ENCODE results near the gene PAFAH1B1. TPM values are rescaled to one million over a fixed set of nuclear protein-coding genes. Genes with fewer than 3 reads are reported as not detected.
A peak's percentile ranks its signal among the peaks of the same experiment; 100 is the strongest.

The PAFAH1B1 gene
- total and polyA plus RNA-seq, 10 of the 15 experiments (the other 5 are each of a cell fraction or from before 2014, with no cell fraction given), result 28.9 to 107 (median 49.1) TPM

DNA sequence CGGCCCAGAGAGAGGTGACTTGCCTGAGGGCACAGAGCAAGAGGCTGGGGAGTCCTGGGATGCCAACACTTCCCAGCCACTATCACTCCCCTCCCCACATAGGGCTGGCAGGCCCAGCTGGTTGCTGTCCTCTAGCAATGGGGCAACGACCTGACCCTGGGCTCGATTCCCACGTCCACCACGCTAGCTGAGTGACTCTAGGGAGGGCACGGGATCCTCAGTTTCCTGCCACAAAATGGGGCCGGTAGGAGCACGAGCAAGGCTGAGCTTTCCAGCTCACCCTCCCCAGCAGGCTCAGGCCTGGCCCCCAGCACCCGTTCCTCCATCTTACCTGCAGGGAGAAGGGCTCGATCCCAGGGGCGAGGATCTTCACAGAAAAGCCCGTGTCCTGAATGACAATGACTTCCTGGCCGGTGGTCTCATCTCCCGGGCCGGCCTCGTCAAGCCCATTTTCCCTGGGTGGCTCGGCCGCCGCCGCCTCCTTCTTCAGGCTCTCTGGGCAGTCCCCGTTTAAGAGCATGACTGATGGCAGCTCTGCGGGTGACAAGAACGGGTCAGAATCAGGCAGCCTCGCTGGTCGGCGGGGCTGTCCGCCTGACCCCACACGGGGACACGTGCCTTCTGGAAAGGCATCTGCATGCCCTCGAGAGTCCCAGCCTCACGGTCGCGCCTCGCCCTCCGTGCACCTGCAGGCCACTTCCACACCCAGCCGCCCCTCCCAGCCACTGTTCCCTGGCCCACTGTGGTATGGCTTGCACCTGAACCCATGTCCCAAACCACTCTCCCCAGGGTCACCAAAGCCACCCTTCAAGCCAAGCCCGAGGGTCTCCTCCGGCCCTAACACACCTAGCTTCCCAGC is 110.8 kb downstream of the PAFAH1B1 start:
- no peak for ATAC-seq
- no peak for DNase-seq (ENCODE audit: low read depth, low spot score)
- Histone ChIP-seq H3K27me3 (replicated peaks in 1 of 2; ENCODE audit: control insufficient read depth in 2 of 2, insufficient read depth in 2 of 2, low read length in 1 of 2) (no peaks in the 10 kb centered on the region), H3K9ac (ENCODE audit: control insufficient read depth, insufficient read depth, low read length) (no peak overlapping the region), H4K20me1 (ENCODE audit: control insufficient read depth, insufficient read depth) (peaks cover 5% of the 10 kb centered on the region; the same call in 1 of the 2 replicates), H3K4me2 (ENCODE audit: control insufficient read depth, insufficient read depth) (no peak overlapping the region), H3K36me3 (ENCODE audit: control insufficient read depth in 2 of 2, insufficient read depth in 2 of 2, low read length in 1 of 2) (peaks cover 9 to 50% of the 10 kb centered on the region in 2 experiments; a peak in 3 of 4 replicates), H3K9me3 (replicated peaks; ENCODE audit: control insufficient read depth, insufficient read depth, low read length) (no peaks in the 10 kb centered on the region), H3K79me2 (ENCODE audit: control insufficient read depth, insufficient read depth, low read length) (peaks cover 42% of the 10 kb centered on the region), H3K27ac (ENCODE audit: control insufficient read depth, insufficient read depth) (no peak overlapping the region), H2AFZ (ENCODE audit: control insufficient read depth, low read depth, low read length) (no peak overlapping the region), H3K4me3 (no peak overlapping the region), H3K4me1 (ENCODE audit: control insufficient read depth, insufficient read depth, low read length) (peaks cover 11% of the 10 kb centered on the region)
- ChIA-PET POLR2A (no interaction called here), RAD21 (ENCODE audit: unreplicated experiment) (no interaction called here), CTCF (interaction anchor here (0.6 kb wide), 1 partner anchor 103 kb away, joined by 4 read pairs; no protein-coding TSS in a partner anchor), SMC1A (ENCODE audit: uncharacterized antibody, unreplicated experiment) (no interaction called here)
- no peak for FAIRE-seq
- in situ Hi-C loops (cut with MboI), result no loop called here
- intact Hi-C loops (cut with micrococcal nuclease; ENCODE audit: unreplicated experiment), result no loop called here
- WGBS (ENCODE audit: insufficient coverage, insufficient replicate concordance, low lambda C conversion rate, missing lambda C conversion rate), result 91% methylated on average over 37 of the region's 38 CpGs
- TF ChIP-seq BCL11A (IDR thresholded peaks at IDR 0.05; ENCODE audit: low read depth, low read length) (no peak), POLR2A (IDR thresholded peaks at IDR 0.05; ENCODE audit: low read depth, low read length) (peak; percentile 40; the same call in 1 of the 2 replicates), POU2F2 (IDR thresholded peaks at IDR 0.05; ENCODE audit: borderline replicate concordance, low read depth, low read length) (no peak), DPF2 (IDR thresholded peaks at IDR 0.05) (no peak), SIN3A (IDR thresholded peaks at IDR 0.05; ENCODE audit: low read depth, low read length) (no peak), NR2F1 (conservative IDR thresholded peaks at IDR 0.05) (no peak), MYB (IDR thresholded peaks at IDR 0.05; ENCODE audit: borderline replicate concordance, low read depth, low read length) (no peak), RUNX3 (IDR thresholded peaks at IDR 0.05; ENCODE audit: low read length) (no peak)
- TF ChIP-seq, protein P1, sequence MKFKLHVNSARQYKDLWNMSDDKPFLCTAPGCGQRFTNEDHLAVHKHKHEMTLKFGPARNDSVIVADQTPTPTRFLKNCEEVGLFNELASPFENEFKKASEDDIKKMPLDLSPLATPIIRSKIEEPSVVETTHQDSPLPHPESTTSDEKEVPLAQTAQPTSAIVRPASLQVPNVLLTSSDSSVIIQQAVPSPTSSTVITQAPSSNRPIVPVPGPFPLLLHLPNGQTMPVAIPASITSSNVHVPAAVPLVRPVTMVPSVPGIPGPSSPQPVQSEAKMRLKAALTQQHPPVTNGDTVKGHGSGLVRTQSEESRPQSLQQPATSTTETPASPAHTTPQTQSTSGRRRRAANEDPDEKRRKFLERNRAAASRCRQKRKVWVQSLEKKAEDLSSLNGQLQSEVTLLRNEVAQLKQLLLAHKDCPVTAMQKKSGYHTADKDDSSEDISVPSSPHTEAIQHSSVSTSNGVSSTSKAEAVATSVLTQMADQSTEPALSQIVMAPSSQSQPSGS (IDR thresholded peaks at IDR 0.05; ENCODE audit: low read length), result no peak
- no TSS peak for BruUV-seq (replicated peaks)
